ENCODE results near the gene PANK1. TPM values are rescaled to one million over a fixed set of nuclear protein-coding genes. Genes with fewer than 3 reads are reported as not detected.

The PANK1 gene
- total RNA-seq, 2 experiments from 2014 or later = 12.1 to 16.1 TPM

DNA sequence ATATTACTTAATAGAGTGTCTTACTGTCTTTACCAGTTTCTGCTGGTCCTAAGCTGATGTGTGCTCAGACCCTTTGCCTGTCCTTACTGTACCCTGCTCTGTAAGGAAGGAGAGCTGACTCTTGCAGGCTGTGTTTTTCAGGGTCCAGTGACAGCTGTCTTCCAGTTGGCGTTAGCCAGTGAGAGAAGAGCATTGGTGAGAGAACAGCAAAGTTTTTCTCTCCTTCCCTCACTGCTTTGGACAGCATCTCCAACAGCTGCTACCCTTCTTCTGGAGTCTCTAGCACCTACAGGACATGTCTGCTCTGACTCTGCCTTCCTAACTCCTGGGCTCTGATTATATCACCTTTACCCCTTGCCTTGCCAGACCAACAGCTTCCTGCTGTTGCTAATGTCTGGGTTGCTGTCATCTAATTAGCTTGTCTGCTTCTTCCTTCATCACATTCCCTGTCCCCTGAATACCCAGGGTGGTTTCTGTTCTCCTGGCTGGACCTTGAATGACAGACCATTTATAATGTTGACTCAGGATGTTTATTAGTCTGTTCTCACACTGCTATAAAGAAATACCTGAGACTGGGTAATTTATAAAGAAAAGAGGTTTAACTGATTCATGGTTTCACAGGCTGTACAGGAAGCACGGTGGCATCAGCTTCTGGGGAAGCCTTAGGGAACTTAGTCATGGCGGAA lies 23.5 kb upstream of the PANK1 start:
- no peaks in the 10 kb centered on the region for H3K4me1 ChIP-seq (ENCODE audit: insufficient read depth, low read length, poor library complexity, severe bottlenecking)
- H3K27ac ChIP-seq (ENCODE audit: low read depth, low read length, poor library complexity, severe bottlenecking) = no peak overlapping the region
- ChIA-PET POLR2A (interaction anchor here (0.7 to 3.4 kb wide), 5 partner anchors 9 to 1043 kb away, joined by 3 to 12 read pairs (median 6); no protein-coding TSS in a partner anchor), CTCF (ENCODE audit: unreplicated experiment) (no interaction called here)
- H3K36me3 ChIP-seq (ENCODE audit: insufficient read depth, low read length) = no peaks in the 10 kb centered on the region
- no peak for DNase-seq (ENCODE audit: low spot score)
- intact Hi-C loops (cut with micrococcal nuclease; ENCODE audit: unreplicated experiment) = no loop called here
- TF ChIP-seq, protein P1, sequence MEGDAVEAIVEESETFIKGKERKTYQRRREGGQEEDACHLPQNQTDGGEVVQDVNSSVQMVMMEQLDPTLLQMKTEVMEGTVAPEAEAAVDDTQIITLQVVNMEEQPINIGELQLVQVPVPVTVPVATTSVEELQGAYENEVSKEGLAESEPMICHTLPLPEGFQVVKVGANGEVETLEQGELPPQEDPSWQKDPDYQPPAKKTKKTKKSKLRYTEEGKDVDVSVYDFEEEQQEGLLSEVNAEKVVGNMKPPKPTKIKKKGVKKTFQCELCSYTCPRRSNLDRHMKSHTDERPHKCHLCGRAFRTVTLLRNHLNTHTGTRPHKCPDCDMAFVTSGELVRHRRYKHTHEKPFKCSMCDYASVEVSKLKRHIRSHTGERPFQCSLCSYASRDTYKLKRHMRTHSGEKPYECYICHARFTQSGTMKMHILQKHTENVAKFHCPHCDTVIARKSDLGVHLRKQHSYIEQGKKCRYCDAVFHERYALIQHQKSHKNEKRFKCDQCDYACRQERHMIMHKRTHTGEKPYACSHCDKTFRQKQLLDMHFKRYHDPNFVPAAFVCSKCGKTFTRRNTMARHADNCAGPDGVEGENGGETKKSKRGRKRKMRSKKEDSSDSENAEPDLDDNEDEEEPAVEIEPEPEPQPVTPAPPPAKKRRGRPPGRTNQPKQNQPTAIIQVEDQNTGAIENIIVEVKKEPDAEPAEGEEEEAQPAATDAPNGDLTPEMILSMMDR (conservative IDR thresholded peaks at IDR 0.05; ENCODE audit: low read length) = no peak
- TF ChIP-seq EZH2phosphoT487 (IDR thresholded peaks at IDR 0.05; ENCODE audit: borderline replicate concordance, low read depth, low read length) = no peak
- no peaks in the 10 kb centered on the region for H3K9me2 ChIP-seq (ENCODE audit: insufficient read depth, low read length)
- no peak overlapping the region for H3K4me2 ChIP-seq (ENCODE audit: low read length)
- no peaks in the 10 kb centered on the region for H3K79me2 ChIP-seq (ENCODE audit: insufficient read depth, low read depth, low read length)
- H4K20me1 ChIP-seq (ENCODE audit: insufficient read depth, low read length) = no peaks in the 10 kb centered on the region
- no peaks in the 10 kb centered on the region for H3K9me3 ChIP-seq (ENCODE audit: low read length)
- BruUV-seq (replicated peaks) = no TSS peak
- H3K4me3 ChIP-seq (ENCODE audit: low read depth, low read length, poor library complexity, severe bottlenecking) = no peak overlapping the region
- H2AFZ ChIP-seq (ENCODE audit: low read length) = no peak overlapping the region

DNA sequence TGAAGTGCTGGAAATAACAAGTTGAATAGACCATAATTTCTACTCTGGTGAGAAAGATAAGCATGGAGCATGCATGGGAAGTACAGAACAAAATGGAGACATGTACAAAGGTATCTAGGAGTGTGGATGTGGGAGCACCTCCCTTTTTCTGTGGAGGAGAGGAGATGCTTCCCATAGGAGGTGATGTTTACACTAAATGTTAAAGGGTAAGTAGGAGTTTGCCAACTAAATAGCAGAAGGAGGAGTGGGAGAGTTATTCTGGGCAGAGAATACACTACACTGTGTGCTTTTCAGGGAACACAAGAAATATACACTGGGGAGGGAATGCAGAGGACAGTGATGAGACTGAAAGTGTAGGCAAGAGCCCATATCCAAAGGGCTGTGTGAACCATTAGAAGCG lies 21.1 kb upstream of the PANK1 start:
- H3K4me1 ChIP-seq (ENCODE audit: insufficient read depth, low read length, poor library complexity, severe bottlenecking) = no peaks in the 10 kb centered on the region
- H2AFZ ChIP-seq (ENCODE audit: low read length) = no peak overlapping the region
- H3K4me2 ChIP-seq (ENCODE audit: low read length) = no peak overlapping the region
- H3K36me3 ChIP-seq (ENCODE audit: insufficient read depth, low read length) = no peaks in the 10 kb centered on the region
- ChIA-PET CTCF (ENCODE audit: unreplicated experiment) (no interaction called here), POLR2A (interaction anchor here (1.2 kb wide), 1 partner anchor 13 kb away, joined by 5 read pairs; no protein-coding TSS in a partner anchor)
- H3K79me2 ChIP-seq (ENCODE audit: insufficient read depth, low read depth, low read length) = no peaks in the 10 kb centered on the region
- DNase-seq (ENCODE audit: low spot score) = no peak
- H3K27ac ChIP-seq (ENCODE audit: low read depth, low read length, poor library complexity, severe bottlenecking) = no peak overlapping the region
- H3K9me2 ChIP-seq (ENCODE audit: insufficient read depth, low read length) = no peaks in the 10 kb centered on the region
- no peak overlapping the region for H3K4me3 ChIP-seq (ENCODE audit: low read depth, low read length, poor library complexity, severe bottlenecking)
- intact Hi-C loops (cut with micrococcal nuclease; ENCODE audit: unreplicated experiment) = no loop called here
- TF ChIP-seq, protein P1 (conservative IDR thresholded peaks at IDR 0.05; ENCODE audit: low read length) = no peak
- H3K9me3 ChIP-seq (ENCODE audit: low read length) = no peaks in the 10 kb centered on the region
- no TSS peak for BruUV-seq (replicated peaks)
- no peaks in the 10 kb centered on the region for H4K20me1 ChIP-seq (ENCODE audit: insufficient read depth, low read length)

DNA sequence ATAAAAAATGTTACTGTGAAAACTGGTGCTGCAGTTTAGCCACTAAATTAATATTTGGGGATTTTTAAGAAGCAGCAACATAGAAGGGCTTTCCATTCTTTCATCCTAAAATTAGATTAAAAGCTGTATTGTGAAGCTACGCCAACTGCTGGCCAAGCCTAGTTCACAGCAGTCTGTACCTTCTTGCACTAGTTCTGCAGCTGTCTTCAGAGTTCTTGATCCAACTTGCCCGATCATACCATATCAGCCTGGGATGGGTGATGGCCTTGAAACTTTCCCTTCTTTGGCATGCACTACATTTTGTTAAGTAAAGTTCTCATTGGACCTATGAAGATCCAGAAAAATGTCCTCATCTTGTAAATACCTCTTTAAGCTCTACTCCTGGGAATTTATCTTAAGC lies 20.3 kb upstream of the PANK1 start:
- Histone ChIP-seq H3K9me2 (ENCODE audit: insufficient read depth, low read length) (no peaks in the 10 kb centered on the region), H2AFZ (ENCODE audit: low read length) (no peak overlapping the region), H3K9me3 (ENCODE audit: low read length) (no peaks in the 10 kb centered on the region), H3K27ac (ENCODE audit: low read depth, low read length, poor library complexity, severe bottlenecking) (no peak overlapping the region), H3K4me3 (ENCODE audit: low read depth, low read length, poor library complexity, severe bottlenecking) (no peak overlapping the region), H4K20me1 (ENCODE audit: insufficient read depth, low read length) (no peaks in the 10 kb centered on the region), H3K36me3 (ENCODE audit: insufficient read depth, low read length) (no peaks in the 10 kb centered on the region), H3K79me2 (ENCODE audit: insufficient read depth, low read depth, low read length) (no peaks in the 10 kb centered on the region), H3K4me2 (ENCODE audit: low read length) (no peak overlapping the region), H3K4me1 (ENCODE audit: insufficient read depth, low read length, poor library complexity, severe bottlenecking) (no peaks in the 10 kb centered on the region)
- DNase-seq (ENCODE audit: low spot score) = no peak
- CTCF ChIA-PET (ENCODE audit: unreplicated experiment) = no interaction called here
- intact Hi-C loops (cut with micrococcal nuclease; ENCODE audit: unreplicated experiment) = no loop called here
- TF ChIP-seq, protein P1 (conservative IDR thresholded peaks at IDR 0.05; ENCODE audit: low read length) = peak; percentile 45
- TF ChIP-seq EZH2phosphoT487 (IDR thresholded peaks at IDR 0.05; ENCODE audit: borderline replicate concordance, low read depth, low read length) = no peak
- no TSS peak for BruUV-seq (replicated peaks)
- POLR2A ChIA-PET = interaction anchor here (1.2 to 3.0 kb wide), 2 partner anchors 14 to 22 kb away, joined by 5 to 9 read pairs; no protein-coding TSS in a partner anchor
